GM10248 (cell line): ENCODE results near the gene WFDC12.

ENCODE experiments used
- CTCF ChIA-PET: fragments of 300-600 bp; sonication (Branson Sonifier 250); formaldehyde crosslinking; extraction: SDS; loops from one replicate; lab custom pipeline; 2021; ENCODE audit warnings: antibody characterized with exemption; lab: Yijun Ruan, JAX
- POLR2A ChIA-PET: fragments of 350-650 bp; sonication (Branson Sonifier 250); formaldehyde crosslinking; extraction: SDS; loops from one replicate; lab custom pipeline; 2020; ENCODE audit warnings: antibody characterized with exemption; lab: Yijun Ruan, JAX
- DNase-seq: peaks from one replicate; pipeline ENCODE4 v3.0.0; 2012; ENCODE audit errors: extremely low spot score
- CTCF ChIP-seq: IDR thresholded peaks from 2 replicates; pipeline ENCODE4 v1.5.1; 2012; ENCODE audit warnings: mild to moderate bottlenecking, low read depth; ENCODE audit errors: extremely low read depth, missing control alignments, control extremely low read depth

The WFDC12 gene

GRCh38 chr20:45095805-45096238 lies 28.4 kb downstream of the WFDC12 start:
- TF ChIP-seq CTCF = peak; percentile 77
- peak; percentile 69 for DNase-seq
- CTCF ChIA-PET = interaction anchor here (0.7 to 11.4 kb wide), 56 partner anchors 9 to 676 kb away, joined by 3 to 183 read pairs (median 5); partner anchors contain the start of genes STK4, TOMM34, WFDC12 and WFDC5
- POLR2A ChIA-PET = no interaction called here

- POLR2A ChIA-PET = no interaction called here
- CTCF ChIA-PET = interaction anchor here (0.7 to 11.4 kb wide), 44 partner anchors 8 to 676 kb away, joined by 3 to 183 read pairs (median 6); partner anchors contain the start of genes STK4, TOMM34, WFDC12 and WFDC5
- no peak for TF ChIP-seq CTCF
- DNase-seq = no peak
These were observed 29.2 kb downstream of the WFDC12 start for GRCh38 chr20:45094864-45095574.

- TF ChIP-seq CTCF = no peak
- ChIA-PET CTCF (interaction anchor here (0.8 to 11.4 kb wide), 14 partner anchors 12 to 677 kb away, joined by 3 to 183 read pairs (median 16); partner anchors contain the start of gene WFDC5), POLR2A (no interaction called here)
- DNase-seq = no peak
These were observed 30.1 kb downstream of the WFDC12 start for GRCh38 chr20:45094201-45094600.

- ChIA-PET CTCF (interaction anchor here (1.7 to 11.4 kb wide), 5 partner anchors 10 to 82 kb away, joined by 7 to 183 read pairs (median 24); partner anchors contain the start of gene WFDC5), POLR2A (no interaction called here)
- DNase-seq = no peak
These were observed 31.4 kb downstream of the WFDC12 start for GRCh38 chr20:45092898-45093297.

GRCh38 chr20:45091366-45091765 lies 32.9 kb downstream of the WFDC12 start:
- POLR2A ChIA-PET = no interaction called here
- no peak for DNase-seq
- TF ChIP-seq CTCF = no peak
- CTCF ChIA-PET = interaction anchor here (1.7 to 11.4 kb wide), 2 partner anchors 19 to 47 kb away, joined by 7 to 183 read pairs; partner anchors contain the start of gene WFDC5

More at GRCh38 chr20:45092898-45093297, 31.4 kb downstream of the WFDC12 start:
- no peak for TF ChIP-seq CTCF

- TF ChIP-seq CTCF = no peak
- ChIA-PET CTCF (no interaction called here), POLR2A (no interaction called here)
- no peak for DNase-seq
These were observed 33.8 kb downstream of the WFDC12 start for GRCh38 chr20:45090481-45090880.
